GM10248 (cell line): ENCODE results near the gene TRPM8.

Experiments used
- CTCF ChIA-PET: fragments of 300-600 bp; sonication (Branson Sonifier 250); formaldehyde crosslinking; extraction: SDS; loops from one replicate; lab custom pipeline; 2021; ENCODE audit warnings: antibody characterized with exemption; lab: Yijun Ruan, JAX
- POLR2A ChIA-PET: fragments of 350-650 bp; sonication (Branson Sonifier 250); formaldehyde crosslinking; extraction: SDS; loops from one replicate; lab custom pipeline; 2020; ENCODE audit warnings: antibody characterized with exemption; lab: Yijun Ruan, JAX
- DNase-seq: peaks from one replicate; pipeline ENCODE4 v3.0.0; 2012; ENCODE audit errors: extremely low spot score
- TF ChIP-seq, protein P1 (sequence below): IDR thresholded peaks from 2 replicates; pipeline ENCODE4 v1.5.1; 2012; ENCODE audit warnings: mild to moderate bottlenecking, low read depth; ENCODE audit errors: extremely low read depth, missing control alignments, control extremely low read depth

Gene TRPM8

DNA sequence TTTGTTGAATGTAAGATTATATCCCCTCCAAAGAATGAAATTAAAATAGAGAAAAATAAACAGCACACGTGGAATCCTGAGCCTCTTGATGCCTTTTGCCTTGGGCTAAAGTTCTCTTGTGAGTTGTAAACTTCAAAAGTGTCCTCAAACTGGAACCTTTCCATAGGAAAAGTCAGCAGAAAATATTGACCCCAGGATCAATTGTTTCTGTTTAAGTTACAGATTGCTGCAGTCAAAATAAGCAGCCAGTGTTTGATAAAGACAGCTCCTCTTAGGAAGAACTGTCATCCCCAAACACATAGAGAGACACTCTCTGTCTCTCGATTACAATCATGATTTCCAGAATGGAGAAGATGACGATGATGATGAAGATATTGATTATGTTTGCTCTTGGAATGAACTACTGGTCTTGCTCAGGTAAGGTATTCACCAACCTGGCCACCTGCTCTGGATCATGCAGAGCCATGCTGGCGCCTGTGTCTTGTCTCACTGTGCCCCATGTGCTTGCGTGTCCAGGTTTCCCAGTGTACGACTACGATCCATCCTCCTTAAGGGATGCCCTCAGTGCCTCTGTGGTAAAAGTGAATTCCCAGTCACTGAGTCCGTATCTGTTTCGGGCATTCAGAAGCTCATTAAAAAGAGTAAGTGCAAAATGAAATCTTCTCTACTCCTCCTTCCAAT, 133.4 kb downstream of the TRPM8 start, which contains the start of gene SPP2:
Gene SPP2 (plus strand): TSS at position 248 of the 681 bp plus-strand sequence. CDS start 85 bp downstream, at position 333.
- CTCF ChIA-PET: interaction anchor here (1.3 kb wide), 1 partner anchor 49 kb away, joined by 3 read pairs; no protein-coding TSS in a partner anchor
- TF ChIP-seq, protein P1, sequence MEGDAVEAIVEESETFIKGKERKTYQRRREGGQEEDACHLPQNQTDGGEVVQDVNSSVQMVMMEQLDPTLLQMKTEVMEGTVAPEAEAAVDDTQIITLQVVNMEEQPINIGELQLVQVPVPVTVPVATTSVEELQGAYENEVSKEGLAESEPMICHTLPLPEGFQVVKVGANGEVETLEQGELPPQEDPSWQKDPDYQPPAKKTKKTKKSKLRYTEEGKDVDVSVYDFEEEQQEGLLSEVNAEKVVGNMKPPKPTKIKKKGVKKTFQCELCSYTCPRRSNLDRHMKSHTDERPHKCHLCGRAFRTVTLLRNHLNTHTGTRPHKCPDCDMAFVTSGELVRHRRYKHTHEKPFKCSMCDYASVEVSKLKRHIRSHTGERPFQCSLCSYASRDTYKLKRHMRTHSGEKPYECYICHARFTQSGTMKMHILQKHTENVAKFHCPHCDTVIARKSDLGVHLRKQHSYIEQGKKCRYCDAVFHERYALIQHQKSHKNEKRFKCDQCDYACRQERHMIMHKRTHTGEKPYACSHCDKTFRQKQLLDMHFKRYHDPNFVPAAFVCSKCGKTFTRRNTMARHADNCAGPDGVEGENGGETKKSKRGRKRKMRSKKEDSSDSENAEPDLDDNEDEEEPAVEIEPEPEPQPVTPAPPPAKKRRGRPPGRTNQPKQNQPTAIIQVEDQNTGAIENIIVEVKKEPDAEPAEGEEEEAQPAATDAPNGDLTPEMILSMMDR: no peak
- no peak for DNase-seq
- POLR2A ChIA-PET: no interaction called here

DNA sequence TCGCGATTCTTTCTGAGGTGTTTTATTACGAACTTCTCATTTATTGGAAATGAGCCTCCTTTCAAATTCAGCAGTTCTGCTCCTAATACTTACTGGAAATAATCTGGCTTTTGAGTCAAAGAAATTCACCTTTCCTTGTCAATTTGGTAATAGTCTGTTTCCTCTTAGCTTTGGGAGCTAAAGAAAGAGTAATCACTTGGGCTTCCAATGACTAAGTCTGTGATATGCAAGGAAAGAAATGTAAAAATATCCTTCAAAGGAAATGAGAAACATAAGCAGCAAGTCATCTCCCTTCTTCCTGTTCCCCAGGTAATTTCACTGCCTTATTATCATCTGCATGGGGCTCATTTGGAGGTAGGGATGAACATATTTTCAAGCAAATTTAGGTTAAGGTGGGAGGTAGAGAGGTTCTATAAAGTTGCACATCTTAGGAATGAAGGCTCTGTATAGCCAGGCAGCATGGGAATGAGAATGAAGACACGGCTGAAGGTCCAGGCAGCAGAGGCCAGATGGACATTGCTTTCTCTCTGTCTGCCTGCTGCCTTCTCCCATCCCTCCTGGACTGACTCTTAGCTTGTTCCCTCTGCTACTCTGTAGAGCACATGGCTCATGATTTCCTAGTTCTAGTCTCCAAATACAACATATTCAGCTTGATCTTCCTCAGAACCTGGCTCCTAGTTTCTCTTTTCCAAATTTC, 134.3 kb downstream of the TRPM8 start:
- ChIA-PET CTCF (interaction anchor here (1.2 to 1.3 kb wide), 2 partner anchors 9 to 48 kb away, joined by 3 read pairs; no protein-coding TSS in a partner anchor), POLR2A (no interaction called here)
- DNase-seq: no peak
- TF ChIP-seq, protein P1: no peak

DNA sequence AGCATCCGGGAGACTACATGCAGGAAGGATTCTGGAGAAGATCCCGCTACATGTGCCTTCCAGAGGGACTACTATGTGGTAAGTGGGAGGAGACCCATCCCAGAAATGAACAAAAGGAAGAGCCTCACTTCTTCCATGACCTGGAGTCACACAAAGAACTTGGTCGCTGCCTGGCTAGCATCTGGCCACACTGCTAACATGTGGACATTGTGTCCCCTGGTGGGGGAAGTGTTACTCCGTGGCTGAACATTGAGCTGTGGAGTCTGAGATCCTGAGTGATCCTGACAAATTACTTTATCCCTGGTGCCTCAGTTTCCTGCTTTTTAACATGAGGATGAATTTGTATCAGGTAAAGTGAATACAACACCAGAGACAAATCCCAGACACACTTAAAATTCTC, 141.7 kb downstream of the TRPM8 start:
- TF ChIP-seq, protein P1: no peak
- ChIA-PET CTCF (no interaction called here), POLR2A (no interaction called here)
- DNase-seq: no peak

DNA sequence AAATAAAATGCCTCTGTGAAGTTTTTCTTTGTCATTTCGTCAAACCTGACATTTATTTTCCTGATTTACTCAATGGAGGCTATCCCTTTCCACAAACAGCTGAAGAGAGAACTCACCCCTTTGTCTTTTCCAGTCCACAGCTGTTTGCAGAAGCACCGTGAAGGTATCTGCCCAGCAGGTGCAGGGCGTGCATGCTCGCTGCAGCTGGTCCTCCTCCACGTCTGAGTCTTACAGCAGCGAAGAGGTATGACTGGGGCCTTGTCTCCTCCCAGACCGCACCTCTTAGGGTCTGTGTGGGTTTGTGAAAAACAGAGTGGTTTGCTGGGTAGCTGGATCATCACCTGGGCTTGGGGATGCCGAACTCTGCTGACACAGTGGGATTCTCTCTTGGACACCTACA, 143.1 kb downstream of the TRPM8 start:
- ChIA-PET POLR2A (no interaction called here), CTCF (no interaction called here)
- TF ChIP-seq, protein P1: no peak
- DNase-seq: no peak

DNA sequence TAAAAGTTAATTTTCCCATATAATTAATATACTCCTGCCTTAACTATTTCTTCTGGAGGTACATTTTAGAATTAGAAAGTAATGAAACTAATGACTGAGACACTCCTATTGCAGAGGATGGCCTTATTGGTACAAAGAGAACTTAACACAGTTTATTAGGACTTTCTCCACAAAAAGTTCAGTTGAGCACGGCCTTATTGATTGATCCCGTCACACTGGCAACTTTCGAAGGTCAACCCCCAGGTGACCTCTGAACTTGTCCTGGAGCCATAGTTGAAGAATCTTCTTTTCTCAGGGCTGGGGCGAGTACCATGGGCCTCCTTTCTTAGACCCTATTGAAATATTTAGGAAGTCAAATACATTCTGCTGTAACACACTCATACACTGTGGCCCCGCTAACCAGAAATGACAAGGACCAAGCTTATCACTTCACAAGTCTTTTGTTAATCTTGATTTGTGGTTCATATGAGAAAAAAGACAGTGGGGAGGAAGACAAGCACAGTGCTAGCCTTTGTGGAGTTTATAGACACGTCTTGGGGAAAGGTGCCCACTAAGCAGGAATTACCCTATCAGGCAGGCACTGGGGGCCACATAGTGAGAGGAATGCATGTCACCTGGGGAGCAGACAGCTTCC, 144.6 kb downstream of the TRPM8 start:
- TF ChIP-seq, protein P1: no peak
- ChIA-PET CTCF (no interaction called here), POLR2A (no interaction called here)
- DNase-seq: no peak

DNA sequence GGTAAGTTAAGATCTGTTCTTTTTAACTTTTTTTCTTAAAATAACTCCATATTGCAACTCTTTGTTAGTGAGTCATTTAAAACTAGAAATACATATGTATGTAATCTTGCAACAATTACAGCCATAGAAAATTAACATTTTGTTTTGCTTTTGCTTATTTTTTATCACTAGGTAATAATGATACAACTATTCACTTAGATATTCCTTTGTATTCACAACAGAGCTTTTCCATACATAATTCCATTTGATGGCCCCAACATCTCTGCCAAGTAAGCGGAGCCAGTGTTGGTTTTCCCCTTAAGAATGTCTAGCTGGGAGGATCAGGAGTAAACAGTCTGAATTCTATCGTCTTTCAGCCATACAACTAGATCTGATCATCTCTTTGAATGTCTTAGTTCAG, 149.4 kb downstream of the TRPM8 start:
- no peak for DNase-seq
- ChIA-PET CTCF (no interaction called here), POLR2A (no interaction called here)
- TF ChIP-seq, protein P1: no peak
